Mononuclear cell (primary cell): Measurements from ENCODE around the gene TUBGCP6. TPM values are rescaled to one million over a fixed set of nuclear protein-coding genes. Genes with fewer than 3 reads are reported as not detected.

Experiments
- H3K27me3 ChIP-seq: 2 replicates; pipeline ENCODE4 v1.6.0; 2011; ENCODE audit warnings: low read length, control low read depth; ENCODE audit not compliant: insufficient read depth
- H3K4me1 ChIP-seq: 2 replicates; pipeline ENCODE4 v1.5.1; 2011; ENCODE audit warnings: mild to moderate bottlenecking, low read length, control low read depth; ENCODE audit not compliant: insufficient read depth
- H3K4me3 ChIP-seq: 2 replicates; pipeline ENCODE4 v1.5.1; 2011; ENCODE audit warnings: mild to moderate bottlenecking, low read length, moderate library complexity
- H3K9me3 ChIP-seq: 2 replicates; pipeline ENCODE4 v1.5.1; 2011; ENCODE audit warnings: low read depth, mild to moderate bottlenecking, control low read depth, low read length
- total RNA-seq: library from RNA; depleted of rRNA; stranded (reverse); fragments of >200 nt; gene quantifications from one replicate; pipeline ENCODE4 v1.2.3, GENCODE V29; 2012

The TUBGCP6 gene
- total RNA-seq: 45.1 TPM

- H3K27me3 ChIP-seq: no peaks in the 10 kb centered on the region
- peaks cover 68% of the 10 kb centered on the region for H3K4me1 ChIP-seq
- peak within 1 kb of the TSS; percentile 73 for H3K4me3 ChIP-seq
- no peaks in the 10 kb centered on the region for H3K9me3 ChIP-seq
Observed at GRCh38 chr22:50244420-50245213, at the start of gene TUBGCP6. Gene TUBGCP6 (minus strand): TSS chr22:50245023. CDS start chr22:50244459, 564 bp downstream.

GRCh38 chr22:50294319-50294656 is 49.5 kb upstream of the TUBGCP6 start:
- Histone ChIP-seq H3K4me3 (no peak overlapping the region), H3K4me1 (peaks cover 31% of the 10 kb centered on the region), H3K27me3 (no peaks in the 10 kb centered on the region)

GRCh38 chr22:50293441-50294318 is 48.9 kb upstream of the TUBGCP6 start:
- H3K4me1 ChIP-seq: peaks cover 31% of the 10 kb centered on the region
- no peak overlapping the region for H3K4me3 ChIP-seq
- no peaks in the 10 kb centered on the region for H3K27me3 ChIP-seq
- H3K9me3 ChIP-seq: no peaks in the 10 kb centered on the region

More at GRCh38 chr22:50294319-50294656, 49.5 kb upstream of the TUBGCP6 start:
- no peaks in the 10 kb centered on the region for H3K9me3 ChIP-seq

GRCh38 chr22:50292643-50293440 is 48.0 kb upstream of the TUBGCP6 start:
- Histone ChIP-seq H3K27me3 (no peaks in the 10 kb centered on the region), H3K4me1 (peaks cover 31% of the 10 kb centered on the region), H3K9me3 (no peaks in the 10 kb centered on the region), H3K4me3 (no peak overlapping the region)

- H3K27me3 ChIP-seq: no peaks in the 10 kb centered on the region
- no peaks in the 10 kb centered on the region for H3K9me3 ChIP-seq
- H3K4me3 ChIP-seq: no peak overlapping the region
- H3K4me1 ChIP-seq: peaks cover 31% of the 10 kb centered on the region
Observed at GRCh38 chr22:50289942-50290630, 45.3 kb upstream of the TUBGCP6 start.

- H3K9me3 ChIP-seq: no peaks in the 10 kb centered on the region
- H3K4me3 ChIP-seq: no peak overlapping the region
- no peaks in the 10 kb centered on the region for H3K27me3 ChIP-seq
- peaks cover 26% of the 10 kb centered on the region for H3K4me1 ChIP-seq
Observed at GRCh38 chr22:50289151-50289941, 44.5 kb upstream of the TUBGCP6 start.

GRCh38 chr22:50287731-50288130 is 42.9 kb upstream of the TUBGCP6 start:
- H3K9me3 ChIP-seq: no peaks in the 10 kb centered on the region
- no peaks in the 10 kb centered on the region for H3K27me3 ChIP-seq
- H3K4me3 ChIP-seq: no peak overlapping the region
- H3K4me1 ChIP-seq: peaks cover 15% of the 10 kb centered on the region

- H3K4me1 ChIP-seq: peaks cover 8% of the 10 kb centered on the region
- no peak overlapping the region for H3K4me3 ChIP-seq
- H3K9me3 ChIP-seq: no peaks in the 10 kb centered on the region
- no peaks in the 10 kb centered on the region for H3K27me3 ChIP-seq
Observed at GRCh38 chr22:50286701-50287318, 42.0 kb upstream of the TUBGCP6 start.

GRCh38 chr22:50286275-50286674 is 41.5 kb upstream of the TUBGCP6 start:
- Histone ChIP-seq H3K4me3 (no peak overlapping the region), H3K27me3 (no peaks in the 10 kb centered on the region), H3K9me3 (no peaks in the 10 kb centered on the region), H3K4me1 (peaks cover 2% of the 10 kb centered on the region)

- H3K4me1 ChIP-seq: no peaks in the 10 kb centered on the region
- H3K9me3 ChIP-seq: no peaks in the 10 kb centered on the region
- no peak overlapping the region for H3K4me3 ChIP-seq
- no peaks in the 10 kb centered on the region for H3K27me3 ChIP-seq
Observed at GRCh38 chr22:50285568-50286229, 40.9 kb upstream of the TUBGCP6 start.

- Histone ChIP-seq H3K4me1 (no peaks in the 10 kb centered on the region), H3K4me3 (no peak overlapping the region), H3K27me3 (no peaks in the 10 kb centered on the region), H3K9me3 (no peaks in the 10 kb centered on the region)
Observed at GRCh38 chr22:50284479-50284878, 39.7 kb upstream of the TUBGCP6 start.

- no peaks in the 10 kb centered on the region for H3K27me3 ChIP-seq
- H3K4me3 ChIP-seq: no peak overlapping the region
- H3K4me1 ChIP-seq: no peaks in the 10 kb centered on the region
- no peaks in the 10 kb centered on the region for H3K9me3 ChIP-seq
Observed at GRCh38 chr22:50283821-50284220, 39.0 kb upstream of the TUBGCP6 start.
